ENCODE data around the gene SLC17A9. TPM values are rescaled to one million over a fixed set of nuclear protein-coding genes. Genes with fewer than 3 reads are reported as not detected.
A peak's percentile ranks its signal among the peaks of the same experiment; 100 is the strongest.

The SLC17A9 gene
- total and polyA plus RNA-seq, 11 donors: 0.16 to 6.6 (median 0.85) TPM

DNA sequence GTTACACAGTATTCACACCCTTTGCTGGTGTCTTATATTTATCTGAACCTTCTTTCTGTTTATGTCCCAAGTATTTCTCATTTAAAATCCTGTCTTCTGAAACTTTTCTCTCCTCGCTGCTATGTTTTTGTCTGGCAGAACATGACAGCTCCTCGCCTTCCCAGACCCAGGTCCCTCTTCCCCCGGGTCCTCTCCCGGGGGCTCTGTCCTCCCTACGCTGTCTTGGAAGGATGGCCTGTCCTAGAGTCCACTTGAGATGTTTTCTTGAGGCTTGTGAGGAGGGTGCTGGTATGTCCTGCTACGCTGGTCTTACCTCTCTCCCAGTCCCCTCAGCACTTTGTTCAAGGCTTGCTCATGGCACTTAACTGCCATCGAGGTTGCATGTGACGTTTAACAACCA lies 8.3 kb upstream of the SLC17A9 start:
- no peak for TF ChIP-seq POLR2A (IDR thresholded peaks at IDR 0.05)
- TF ChIP-seq, protein P1, sequence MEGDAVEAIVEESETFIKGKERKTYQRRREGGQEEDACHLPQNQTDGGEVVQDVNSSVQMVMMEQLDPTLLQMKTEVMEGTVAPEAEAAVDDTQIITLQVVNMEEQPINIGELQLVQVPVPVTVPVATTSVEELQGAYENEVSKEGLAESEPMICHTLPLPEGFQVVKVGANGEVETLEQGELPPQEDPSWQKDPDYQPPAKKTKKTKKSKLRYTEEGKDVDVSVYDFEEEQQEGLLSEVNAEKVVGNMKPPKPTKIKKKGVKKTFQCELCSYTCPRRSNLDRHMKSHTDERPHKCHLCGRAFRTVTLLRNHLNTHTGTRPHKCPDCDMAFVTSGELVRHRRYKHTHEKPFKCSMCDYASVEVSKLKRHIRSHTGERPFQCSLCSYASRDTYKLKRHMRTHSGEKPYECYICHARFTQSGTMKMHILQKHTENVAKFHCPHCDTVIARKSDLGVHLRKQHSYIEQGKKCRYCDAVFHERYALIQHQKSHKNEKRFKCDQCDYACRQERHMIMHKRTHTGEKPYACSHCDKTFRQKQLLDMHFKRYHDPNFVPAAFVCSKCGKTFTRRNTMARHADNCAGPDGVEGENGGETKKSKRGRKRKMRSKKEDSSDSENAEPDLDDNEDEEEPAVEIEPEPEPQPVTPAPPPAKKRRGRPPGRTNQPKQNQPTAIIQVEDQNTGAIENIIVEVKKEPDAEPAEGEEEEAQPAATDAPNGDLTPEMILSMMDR (IDR thresholded peaks at IDR 0.05): no peak

DNA sequence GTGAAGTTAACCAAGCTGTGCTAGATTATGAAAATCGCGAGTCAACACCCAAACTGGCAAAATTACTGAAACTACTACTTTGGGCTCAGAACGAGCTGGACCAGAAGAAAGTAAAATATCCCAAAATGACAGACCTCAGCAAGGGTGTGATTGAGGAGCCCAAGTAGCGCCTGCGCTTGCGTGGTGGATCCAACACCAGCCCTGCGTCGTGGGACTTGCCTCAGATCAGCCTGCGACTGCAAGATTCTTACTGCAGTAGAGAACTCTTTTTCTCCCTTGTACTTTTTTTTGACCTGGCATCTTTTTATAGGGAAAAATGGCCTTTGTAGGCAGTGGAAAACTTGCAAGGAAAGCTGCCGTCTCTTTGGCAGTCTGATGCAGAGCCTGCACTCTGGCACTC lies 7.8 kb upstream of the SLC17A9 start:
- ATAC-seq (no peak), DNase-seq (peak in 1 of 5 donors; percentile 13)
- no peak overlapping the region for H3K4me3 ChIP-seq
- peaks cover 0 to 5% (median 0%) of the 10 kb centered on the region in 12 donors for H3K9me3 ChIP-seq
- peak overlapping the region in 1 of 12 donors; percentile 22 for H3K27ac ChIP-seq
- 91 to 94% (median 93%) methylated on average over 10 of the region's 10 CpGs for WGBS, 4 donors
- no peaks in the 10 kb centered on the region for H3K27me3 ChIP-seq
- intact Hi-C loops (cut with DNase I): loop anchor here in 1 of 10 donors (5.0 kb wide), 1 partner anchor 42 kb away; no protein-coding TSS in a partner anchor
- H3K4me1 ChIP-seq: peaks cover 1 to 55% (median 29%) of the 10 kb centered on the region in 12 donors
- TF ChIP-seq, protein P1 (IDR thresholded peaks at IDR 0.05): no peak
- no peak for TF ChIP-seq POLR2A (IDR thresholded peaks at IDR 0.05)
- peaks cover 0 to 87% (median 73%) of the 10 kb centered on the region in 9 donors for H3K36me3 ChIP-seq

More for the DNA sequence above, 8.3 kb upstream of the SLC17A9 start:
- Histone ChIP-seq H3K27ac (peak overlapping the region in 1 of 12 donors; percentile 22), H3K27me3 (no peaks in the 10 kb centered on the region), H3K36me3 (peaks cover 0 to 84% (median 70%) of the 10 kb centered on the region in 9 donors), H3K9me3 (peaks cover 0 to 1% (median 0%) of the 10 kb centered on the region in 12 donors), H3K4me3 (no peak overlapping the region), H3K4me1 (peaks cover 5 to 60% (median 35%) of the 10 kb centered on the region in 12 donors)
- ATAC-seq: no peak
- peak in 1 of 5 donors; percentile 6 for DNase-seq
- intact Hi-C loops (cut with DNase I): loop anchor here in 1 of 10 donors (5.0 kb wide), 1 partner anchor 42 kb away; no protein-coding TSS in a partner anchor
- WGBS, 4 donors: 81 to 87% (median 86%) methylated on average over 8 of the region's 8 CpGs

DNA sequence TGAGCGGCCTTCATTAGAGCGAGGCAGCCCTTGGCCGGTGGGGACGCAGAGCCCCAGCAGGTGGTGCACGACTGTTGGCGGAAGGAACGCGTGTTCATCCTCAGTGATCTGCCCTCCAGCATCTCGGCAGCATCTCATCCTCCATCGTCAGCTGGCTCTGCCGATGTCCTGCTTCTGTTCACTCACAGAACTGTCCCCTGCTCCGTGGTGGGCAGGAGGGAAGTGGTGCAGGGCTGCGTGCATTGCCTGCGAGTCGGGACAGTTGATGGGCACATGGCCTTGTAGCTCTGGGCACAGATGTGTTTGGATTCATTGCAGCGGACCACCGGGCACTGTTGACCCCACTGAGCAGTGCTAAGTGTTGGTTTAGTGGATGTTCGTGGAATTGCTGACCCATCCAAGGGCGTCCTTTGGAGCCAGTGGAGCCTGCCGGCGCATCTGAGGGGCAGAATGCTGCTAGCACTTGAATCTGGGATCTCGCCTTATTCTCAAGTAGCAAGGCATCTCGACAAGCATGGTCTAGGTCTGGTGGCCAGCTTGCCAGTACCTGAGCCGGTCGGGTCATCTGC lies 6.7 kb upstream of the SLC17A9 start:
- DNase-seq (peak in 1 of 5 donors; percentile 21), ATAC-seq (no peak)
- Histone ChIP-seq H3K36me3 (peaks cover 0 to 95% (median 82%) of the 10 kb centered on the region in 9 donors), H3K9me3 (peaks cover 0 to 5% (median 0%) of the 10 kb centered on the region in 12 donors), H3K4me1 (peaks cover 0 to 44% (median 23%) of the 10 kb centered on the region in 12 donors), H3K4me3 (no peak overlapping the region), H3K27me3 (no peaks in the 10 kb centered on the region), H3K27ac (peak overlapping the region in 1 of 12 donors; percentile 31)
- intact Hi-C loops (cut with DNase I): no loop called here
- no peak for TF ChIP-seq POLR2A (IDR thresholded peaks at IDR 0.05)
- TF ChIP-seq, protein P1 (IDR thresholded peaks at IDR 0.05): no peak
- 91 to 94% (median 91%) methylated on average over 23 to 25 of the region's 25 CpGs for WGBS, 4 donors

DNA sequence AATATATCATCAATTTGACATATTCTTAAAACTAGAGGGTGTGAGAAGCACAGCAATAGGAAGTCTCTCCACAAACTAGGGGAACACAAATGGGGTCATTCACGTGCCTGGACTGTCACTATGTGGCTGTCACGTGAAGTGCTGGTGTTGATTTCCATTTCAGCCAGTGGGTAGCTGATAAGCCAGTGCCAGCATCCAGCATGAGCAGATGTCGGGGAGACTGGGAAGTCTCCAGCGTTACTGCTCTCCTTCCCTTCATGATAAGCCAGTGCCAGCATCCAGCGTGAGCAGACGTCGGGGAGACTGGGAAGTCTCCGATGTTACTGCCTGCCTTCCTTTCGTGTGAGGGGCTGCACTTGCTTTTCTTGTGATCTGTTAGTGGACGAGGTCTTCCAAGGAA lies 5.6 kb upstream of the SLC17A9 start:
- Histone ChIP-seq H3K4me1 (peaks cover 0 to 36% (median 16%) of the 10 kb centered on the region in 12 donors), H3K9me3 (peaks cover 0 to 5% (median 0%) of the 10 kb centered on the region in 12 donors), H3K36me3 (peaks cover 0 to 85% (median 75%) of the 10 kb centered on the region in 9 donors), H3K27me3 (no peaks in the 10 kb centered on the region), H3K4me3 (no peak overlapping the region), H3K27ac (peak overlapping the region in 4 of 12 donors; percentile 2 to 44 (median 25))
- 22 to 46% (median 32%) methylated on average over 10 of the region's 10 CpGs for WGBS, 4 donors
- intact Hi-C loops (cut with DNase I): no loop called here
- DNase-seq (peak in 4 of 5 donors; percentile 58 to 81 (median 74)), ATAC-seq (peak; percentile 84 to 89 (median 88))
- TF ChIP-seq, protein P1 (IDR thresholded peaks at IDR 0.05): no peak
- TF ChIP-seq POLR2A (IDR thresholded peaks at IDR 0.05): no peak

Measured in heart left ventricle (tissue), 16 donors.